ENCODE results near the gene ASPG.

The ASPG gene

GRCh38 chr14:104119488-104120251, 34.2 kb downstream of the ASPG start:
- no peaks in the 10 kb centered on the region for H3K36me3 ChIP-seq (ENCODE audit: control insufficient read depth, low read length)
- no peak overlapping the region for H3K4me2 ChIP-seq (ENCODE audit: low read length)
- H3K4me3 ChIP-seq (ENCODE audit: low read length): no peak overlapping the region
- no peak overlapping the region for H3K27ac ChIP-seq (ENCODE audit: low read depth, low read length)
- no peaks in the 10 kb centered on the region for H4K20me1 ChIP-seq (ENCODE audit: control insufficient read depth, insufficient read depth, low read depth, low read length)
- no peaks in the 10 kb centered on the region for H3F3A ChIP-seq (ENCODE audit: control insufficient read depth, insufficient read depth)
- no peaks in the 10 kb centered on the region for H3K4me1 ChIP-seq (ENCODE audit: control insufficient read depth, low read length)
- no peaks in the 10 kb centered on the region for H3K9me3 ChIP-seq (ENCODE audit: control insufficient read depth, insufficient read depth, low read length)
- no peak for TF ChIP-seq CTCF (IDR thresholded peaks at IDR 0.05; ENCODE audit: low read depth, low read length, poor library complexity, severe bottlenecking)
- TF ChIP-seq EZH2phosphoT487 (IDR thresholded peaks at IDR 0.05; ENCODE audit: borderline replicate concordance, low read length): no peak
- H3K27me3 ChIP-seq (ENCODE audit: control insufficient read depth, low read length): no peaks in the 10 kb centered on the region
- no peaks in the 10 kb centered on the region for H3K9me2 ChIP-seq (replicated peaks; ENCODE audit: control insufficient read depth, low read length)
- no peaks in the 10 kb centered on the region for H3K79me2 ChIP-seq (ENCODE audit: control insufficient read depth, low read length)

GRCh38 chr14:104120281-104120741, 34.8 kb downstream of the ASPG start:
- Histone ChIP-seq H3K27ac (ENCODE audit: low read depth, low read length) (no peak overlapping the region), H3F3A (ENCODE audit: control insufficient read depth, insufficient read depth) (no peaks in the 10 kb centered on the region), H4K20me1 (ENCODE audit: control insufficient read depth, insufficient read depth, low read depth, low read length) (no peaks in the 10 kb centered on the region), H3K4me1 (ENCODE audit: control insufficient read depth, low read length) (no peaks in the 10 kb centered on the region), H3K27me3 (ENCODE audit: control insufficient read depth, low read length) (no peaks in the 10 kb centered on the region), H3K4me2 (ENCODE audit: low read length) (no peak overlapping the region), H3K79me2 (ENCODE audit: control insufficient read depth, low read length) (no peaks in the 10 kb centered on the region), H3K9me2 (replicated peaks; ENCODE audit: control insufficient read depth, low read length) (no peaks in the 10 kb centered on the region), H3K4me3 (ENCODE audit: low read length) (no peak overlapping the region), H3K36me3 (ENCODE audit: control insufficient read depth, low read length) (no peaks in the 10 kb centered on the region), H3K9me3 (ENCODE audit: control insufficient read depth, insufficient read depth, low read length) (no peaks in the 10 kb centered on the region)
- TF ChIP-seq EZH2phosphoT487 (IDR thresholded peaks at IDR 0.05; ENCODE audit: borderline replicate concordance, low read length): no peak

- no peak overlapping the region for H3K27ac ChIP-seq (ENCODE audit: low read depth, low read length)
- H3K27me3 ChIP-seq (ENCODE audit: control insufficient read depth, low read length): no peaks in the 10 kb centered on the region
- TF ChIP-seq CTCF (IDR thresholded peaks at IDR 0.05; ENCODE audit: low read depth, low read length, poor library complexity, severe bottlenecking) (no peak), EZH2phosphoT487 (IDR thresholded peaks at IDR 0.05; ENCODE audit: borderline replicate concordance, low read length) (no peak)
- H3K9me2 ChIP-seq (replicated peaks; ENCODE audit: control insufficient read depth, low read length): no peaks in the 10 kb centered on the region
- no peaks in the 10 kb centered on the region for H3K79me2 ChIP-seq (ENCODE audit: control insufficient read depth, low read length)
- H3K9me3 ChIP-seq (ENCODE audit: control insufficient read depth, insufficient read depth, low read length): no peaks in the 10 kb centered on the region
- H3K4me2 ChIP-seq (ENCODE audit: low read length): no peak overlapping the region
- H3K4me3 ChIP-seq (ENCODE audit: low read length): no peak overlapping the region
- H3K4me1 ChIP-seq (ENCODE audit: control insufficient read depth, low read length): no peaks in the 10 kb centered on the region
- no peaks in the 10 kb centered on the region for H4K20me1 ChIP-seq (ENCODE audit: control insufficient read depth, insufficient read depth, low read depth, low read length)
- no peaks in the 10 kb centered on the region for H3K36me3 ChIP-seq (ENCODE audit: control insufficient read depth, low read length)
- H3F3A ChIP-seq (ENCODE audit: control insufficient read depth, insufficient read depth): no peaks in the 10 kb centered on the region
Measured at GRCh38 chr14:104121142-104121541, 35.6 kb downstream of the ASPG start.

- H3K4me2 ChIP-seq (ENCODE audit: low read length): no peak overlapping the region
- H3F3A ChIP-seq (ENCODE audit: control insufficient read depth, insufficient read depth): no peaks in the 10 kb centered on the region
- no peaks in the 10 kb centered on the region for H3K79me2 ChIP-seq (ENCODE audit: control insufficient read depth, low read length)
- H3K4me3 ChIP-seq (ENCODE audit: low read length): no peak overlapping the region
- no peaks in the 10 kb centered on the region for H3K4me1 ChIP-seq (ENCODE audit: control insufficient read depth, low read length)
- H3K9me2 ChIP-seq (replicated peaks; ENCODE audit: control insufficient read depth, low read length): no peaks in the 10 kb centered on the region
- TF ChIP-seq CTCF (IDR thresholded peaks at IDR 0.05; ENCODE audit: low read depth, low read length, poor library complexity, severe bottlenecking) (no peak), EZH2phosphoT487 (IDR thresholded peaks at IDR 0.05; ENCODE audit: borderline replicate concordance, low read length) (no peak)
- H3K27ac ChIP-seq (ENCODE audit: low read depth, low read length): no peak overlapping the region
- H3K27me3 ChIP-seq (ENCODE audit: control insufficient read depth, low read length): no peaks in the 10 kb centered on the region
- no peaks in the 10 kb centered on the region for H4K20me1 ChIP-seq (ENCODE audit: control insufficient read depth, insufficient read depth, low read depth, low read length)
- H3K9me3 ChIP-seq (ENCODE audit: control insufficient read depth, insufficient read depth, low read length): no peaks in the 10 kb centered on the region
- no peaks in the 10 kb centered on the region for H3K36me3 ChIP-seq (ENCODE audit: control insufficient read depth, low read length)
Measured at GRCh38 chr14:104123879-104124278, 38.4 kb downstream of the ASPG start.

All from DOHH2 (cell line).